ENCODE results near the gene ATP2B2.

ATP2B2 gene

GRCh38 chr3:10492364-10493201 is 12.8 kb downstream of the ATP2B2 start:
- no peak overlapping the region for H3K4me3 ChIP-seq (ENCODE audit: low read depth, low read length)
- TF ChIP-seq CTCF (IDR thresholded peaks at IDR 0.05; ENCODE audit: low read depth, low read length, missing control alignments), result no peak
- DNase-seq (ENCODE audit: low read depth), result no peak
- in situ Hi-C loops (cut with HindIII; ENCODE audit: low sequenced_read_pairs), result no loop called here

- DNase-seq (ENCODE audit: low read depth), result no peak
- in situ Hi-C loops (cut with HindIII; ENCODE audit: low sequenced_read_pairs), result no loop called here
- H3K4me3 ChIP-seq (ENCODE audit: low read depth, low read length), result no peak overlapping the region
- no peak for TF ChIP-seq CTCF (IDR thresholded peaks at IDR 0.05; ENCODE audit: low read depth, low read length, missing control alignments)
These were observed 15.5 kb downstream of the ATP2B2 start for GRCh38 chr3:10489746-10490483.

- no peak for TF ChIP-seq CTCF (IDR thresholded peaks at IDR 0.05; ENCODE audit: low read depth, low read length, missing control alignments)
- no peak for DNase-seq (ENCODE audit: low read depth)
- no peak overlapping the region for H3K4me3 ChIP-seq (ENCODE audit: low read depth, low read length)
- in situ Hi-C loops (cut with HindIII; ENCODE audit: low sequenced_read_pairs), result no loop called here
These were observed 17.3 kb downstream of the ATP2B2 start for GRCh38 chr3:10487988-10488633.

GRCh38 chr3:10485806-10486205 is 19.6 kb downstream of the ATP2B2 start:
- DNase-seq (ENCODE audit: low read depth), result no peak
- no peak overlapping the region for H3K4me3 ChIP-seq (ENCODE audit: low read depth, low read length)
- in situ Hi-C loops (cut with HindIII; ENCODE audit: low sequenced_read_pairs), result no loop called here
- TF ChIP-seq CTCF (IDR thresholded peaks at IDR 0.05; ENCODE audit: low read depth, low read length, missing control alignments), result no peak

- H3K4me3 ChIP-seq (ENCODE audit: low read depth, low read length), result no peak overlapping the region
- in situ Hi-C loops (cut with HindIII; ENCODE audit: low sequenced_read_pairs), result no loop called here
- DNase-seq (ENCODE audit: low read depth), result no peak
- no peak for TF ChIP-seq CTCF (IDR thresholded peaks at IDR 0.05; ENCODE audit: low read depth, low read length, missing control alignments)
These were observed 20.0 kb downstream of the ATP2B2 start for GRCh38 chr3:10485380-10485779.

- in situ Hi-C loops (cut with HindIII; ENCODE audit: low sequenced_read_pairs), result loop anchor here (5.0 kb wide), 1 partner anchor 73 kb away; no protein-coding TSS in a partner anchor
- DNase-seq (ENCODE audit: low read depth), result no peak
These were observed 20.7 kb downstream of the ATP2B2 start for GRCh38 chr3:10484709-10485108.

More at GRCh38 chr3:10484709-10485108, 20.7 kb downstream of the ATP2B2 start:
- no peak for TF ChIP-seq CTCF (IDR thresholded peaks at IDR 0.05; ENCODE audit: low read depth, low read length, missing control alignments)
- no peak overlapping the region for H3K4me3 ChIP-seq (ENCODE audit: low read depth, low read length)
